ENCODE results near the gene MLN. TPM values are rescaled to one million over a fixed set of nuclear protein-coding genes. Genes with fewer than 3 reads are reported as not detected.

The MLN gene
- total and polyA plus RNA-seq, 2 donors (not counting 1 experiment from before 2014, with no cell fraction given) = not detected

DNA sequence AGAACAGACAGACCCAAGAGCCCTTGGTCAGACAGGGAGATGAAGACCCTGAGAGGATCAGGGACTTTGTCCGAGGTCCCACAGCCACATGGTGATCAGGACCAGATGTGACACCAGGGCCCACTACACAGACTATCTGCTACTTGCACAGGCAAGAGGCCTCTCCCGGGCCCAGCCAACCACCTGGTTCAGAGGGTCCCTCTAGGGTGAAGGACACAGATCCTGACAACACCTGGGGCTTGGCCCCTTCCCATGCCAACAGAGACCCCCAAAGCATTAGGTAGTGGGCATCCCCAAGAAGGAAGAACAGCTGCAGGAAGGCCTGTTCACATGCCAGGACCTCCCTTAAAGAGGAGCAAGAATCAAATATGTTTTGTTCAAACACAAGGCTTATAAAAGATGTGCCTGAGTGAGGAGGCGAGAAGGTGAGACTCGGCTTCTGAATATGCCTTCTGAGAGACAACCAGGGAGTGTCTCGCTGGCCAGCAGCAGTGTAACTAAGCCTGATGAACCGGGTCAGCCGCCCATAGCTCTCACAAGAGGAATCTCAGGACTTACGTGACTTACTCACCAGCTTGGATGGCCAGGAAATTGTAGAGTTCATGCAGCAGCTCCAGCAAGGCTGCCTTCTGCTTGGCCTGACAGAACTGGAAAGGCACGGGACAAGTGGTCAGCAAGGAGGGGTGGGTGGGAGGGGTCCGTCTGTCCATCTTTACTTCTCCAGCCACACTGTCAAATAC, 19.9 kb downstream of the MLN start:
- Histone ChIP-seq H3K4me1 (ENCODE audit: control insufficient read depth in 2 of 2, insufficient read depth in 2 of 2, low read length in 2 of 2) (peaks cover 30 to 32% of the 10 kb centered on the region in 2 donors), H3K9ac (ENCODE audit: low read length) (no peak overlapping the region), H3K79me2 (ENCODE audit: control insufficient read depth, insufficient read depth, low read length) (peaks cover 79% of the 10 kb centered on the region), H3K9me3 (ENCODE audit: control extremely low read depth in 1 of 3, control insufficient read depth in 2 of 3, insufficient read depth in 1 of 3, low read length in 2 of 3) (no peaks in the 10 kb centered on the region), H3K4me3 (ENCODE audit: control extremely low read depth in 1 of 5, extremely low read depth in 1 of 5, insufficient read depth in 1 of 5, low read depth in 2 of 5, low read length in 4 of 5) (no peak overlapping the region), H3K27ac (ENCODE audit: low read length in 2 of 2) (no peak overlapping the region), H3K36me3 (replicated peaks in 1 of 2; ENCODE audit: control extremely low read depth in 1 of 2, control insufficient read depth in 1 of 2, extremely low read depth in 1 of 2, insufficient read depth in 2 of 2, low read length in 1 of 2) (peaks cover 2 to 64% of the 10 kb centered on the region in 2 experiments), H3K27me3 (replicated peaks in 1 of 4; ENCODE audit: control extremely low read depth in 1 of 4, control insufficient read depth in 3 of 4, insufficient read depth in 4 of 4, low read length in 3 of 4) (no peaks in the 10 kb centered on the region), H4K20me1 (ENCODE audit: control insufficient read depth, insufficient read depth, low read length, poor library complexity, severe bottlenecking) (peaks cover 88% of the 10 kb centered on the region), H2AFZ (ENCODE audit: insufficient read depth, low read depth, low read length, poor library complexity, severe bottlenecking) (no peak overlapping the region), H3K4me2 (replicated peaks; ENCODE audit: low read depth, low read length, poor library complexity, severe bottlenecking) (no peak overlapping the region)
- peaks cover 41% of the 10 kb centered on the region for H3K4me1 Mint-ChIP-seq
- no peaks in the 10 kb centered on the region for H3K27me3 Mint-ChIP-seq
- no peak overlapping the region for H3K4me3 Mint-ChIP-seq
- intact Hi-C loops (cut with micrococcal nuclease) = no loop called here
- TF ChIP-seq, protein P1, sequence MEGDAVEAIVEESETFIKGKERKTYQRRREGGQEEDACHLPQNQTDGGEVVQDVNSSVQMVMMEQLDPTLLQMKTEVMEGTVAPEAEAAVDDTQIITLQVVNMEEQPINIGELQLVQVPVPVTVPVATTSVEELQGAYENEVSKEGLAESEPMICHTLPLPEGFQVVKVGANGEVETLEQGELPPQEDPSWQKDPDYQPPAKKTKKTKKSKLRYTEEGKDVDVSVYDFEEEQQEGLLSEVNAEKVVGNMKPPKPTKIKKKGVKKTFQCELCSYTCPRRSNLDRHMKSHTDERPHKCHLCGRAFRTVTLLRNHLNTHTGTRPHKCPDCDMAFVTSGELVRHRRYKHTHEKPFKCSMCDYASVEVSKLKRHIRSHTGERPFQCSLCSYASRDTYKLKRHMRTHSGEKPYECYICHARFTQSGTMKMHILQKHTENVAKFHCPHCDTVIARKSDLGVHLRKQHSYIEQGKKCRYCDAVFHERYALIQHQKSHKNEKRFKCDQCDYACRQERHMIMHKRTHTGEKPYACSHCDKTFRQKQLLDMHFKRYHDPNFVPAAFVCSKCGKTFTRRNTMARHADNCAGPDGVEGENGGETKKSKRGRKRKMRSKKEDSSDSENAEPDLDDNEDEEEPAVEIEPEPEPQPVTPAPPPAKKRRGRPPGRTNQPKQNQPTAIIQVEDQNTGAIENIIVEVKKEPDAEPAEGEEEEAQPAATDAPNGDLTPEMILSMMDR (IDR thresholded peaks at IDR 0.05) = no peak
- TF ChIP-seq EZH2 (IDR thresholded peaks at IDR 0.05; ENCODE audit: borderline replicate concordance, insufficient read depth, low read depth, low read length, poor library complexity, severe bottlenecking) = no peak
- ChIA-PET CTCF (interaction anchor here (5.6 kb wide), 1 partner anchor 13 kb away, joined by 48 read pairs; no protein-coding TSS in a partner anchor), POLR2A (no interaction called here)
- no peak overlapping the region for H3K27ac Mint-ChIP-seq
- 100% methylated on average over 8 of the region's 10 CpGs for WGBS (ENCODE audit: insufficient coverage)
- ATAC-seq (ENCODE audit: low read depth) (no peak), DNase-seq (no peak)
- no peaks in the 10 kb centered on the region for H3K9me3 Mint-ChIP-seq (ENCODE audit: insufficient read depth)

DNA sequence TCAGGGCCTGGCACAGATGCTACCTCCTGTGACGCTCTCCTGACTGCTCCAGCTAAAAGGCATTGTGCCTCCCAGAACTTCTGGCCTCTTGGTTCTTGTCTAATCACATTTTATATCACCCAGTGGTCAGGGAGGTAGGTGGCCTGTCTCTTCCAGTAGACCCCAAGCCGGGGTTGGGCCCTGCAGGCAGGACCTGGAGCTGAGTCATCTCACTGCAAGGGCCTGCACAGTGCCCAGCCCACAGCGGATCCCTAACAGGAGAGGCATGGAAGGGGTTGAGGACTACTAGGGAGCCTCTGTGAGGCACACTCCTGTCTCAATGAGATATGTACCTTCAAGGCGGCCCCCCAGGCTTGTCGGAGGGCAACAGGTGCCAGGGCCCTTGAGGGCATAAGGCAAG, 21.2 kb downstream of the MLN start:
- Histone ChIP-seq H3K4me1 (ENCODE audit: control insufficient read depth in 2 of 2, insufficient read depth in 2 of 2, low read length in 2 of 2) (peaks cover 26% of the 10 kb centered on the region in 2 donors), H3K4me2 (replicated peaks; ENCODE audit: low read depth, low read length, poor library complexity, severe bottlenecking) (no peak overlapping the region), H4K20me1 (ENCODE audit: control insufficient read depth, insufficient read depth, low read length, poor library complexity, severe bottlenecking) (peaks cover 97% of the 10 kb centered on the region), H3K9me3 (ENCODE audit: control extremely low read depth in 1 of 3, control insufficient read depth in 2 of 3, insufficient read depth in 1 of 3, low read length in 2 of 3) (no peaks in the 10 kb centered on the region), H3K27ac (ENCODE audit: low read length in 2 of 2) (no peak overlapping the region), H3K4me3 (ENCODE audit: control extremely low read depth in 1 of 5, extremely low read depth in 1 of 5, insufficient read depth in 1 of 5, low read depth in 2 of 5, low read length in 4 of 5) (no peak overlapping the region), H3K9ac (ENCODE audit: low read length) (no peak overlapping the region), H2AFZ (ENCODE audit: insufficient read depth, low read depth, low read length, poor library complexity, severe bottlenecking) (no peak overlapping the region), H3K79me2 (ENCODE audit: control insufficient read depth, insufficient read depth, low read length) (peaks cover 73% of the 10 kb centered on the region), H3K27me3 (replicated peaks in 1 of 4; ENCODE audit: control extremely low read depth in 1 of 4, control insufficient read depth in 3 of 4, insufficient read depth in 4 of 4, low read length in 3 of 4) (no peaks in the 10 kb centered on the region), H3K36me3 (replicated peaks in 1 of 2; ENCODE audit: control extremely low read depth in 1 of 2, control insufficient read depth in 1 of 2, extremely low read depth in 1 of 2, insufficient read depth in 2 of 2, low read length in 1 of 2) (peaks cover 2 to 77% of the 10 kb centered on the region in 2 experiments)
- Mint-ChIP-seq H3K27me3 (no peaks in the 10 kb centered on the region), H3K27ac (no peak overlapping the region), H3K9me3 (ENCODE audit: insufficient read depth) (no peaks in the 10 kb centered on the region), H3K4me3 (no peak overlapping the region), H3K4me1 (peaks cover 36% of the 10 kb centered on the region)
- ChIA-PET POLR2A (no interaction called here), CTCF (interaction anchor here (1.2 to 4.5 kb wide), 2 partner anchors 11 to 23 kb away, joined by 3 to 34 read pairs; no protein-coding TSS in a partner anchor)
- no peak for TF ChIP-seq EZH2 (IDR thresholded peaks at IDR 0.05; ENCODE audit: borderline replicate concordance, insufficient read depth, low read depth, low read length, poor library complexity, severe bottlenecking)
- TF ChIP-seq, protein P1 (IDR thresholded peaks at IDR 0.05) = no peak
- ATAC-seq (ENCODE audit: low read depth) (no peak), DNase-seq (no peak)
- 100% methylated on average over 4 of the region's 5 CpGs for WGBS (ENCODE audit: insufficient coverage)
- intact Hi-C loops (cut with micrococcal nuclease) = no loop called here

Data from B cell (primary cell).